ENCODE measurements around the gene BRINP3. TPM values are rescaled to one million over a fixed set of nuclear protein-coding genes. Genes with fewer than 3 reads are reported as not detected.

Gene BRINP3
- total RNA-seq, 1 donor from 2014 or later, result 6.6 TPM

DNA sequence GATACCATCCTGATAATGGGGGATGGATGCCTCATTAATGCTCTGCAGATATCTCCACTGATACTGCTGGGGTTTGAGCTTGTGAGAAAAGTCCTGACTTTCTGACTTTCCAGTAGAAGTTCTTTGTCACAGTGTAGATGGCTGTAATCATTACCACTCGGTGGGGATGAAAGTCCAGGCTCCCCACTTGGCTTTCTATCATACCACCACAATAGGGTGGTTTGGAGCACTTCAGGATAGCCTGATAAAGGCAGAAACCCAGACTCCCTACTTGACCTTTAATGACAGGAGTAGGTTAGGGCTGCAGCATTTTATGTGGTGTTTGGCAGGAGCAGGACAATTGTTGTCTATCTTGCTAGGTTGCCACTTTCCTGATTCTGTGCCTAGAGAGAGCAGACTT is 294.1 kb downstream of the BRINP3 start:
- Mint-ChIP-seq H3K27ac (no peak overlapping the region), H3K27me3 (no peaks in the 10 kb centered on the region), H3K4me1 (ENCODE audit: unreplicated experiment) (peaks cover 5% of the 10 kb centered on the region), H3K9me3 (peaks cover 5% of the 10 kb centered on the region), H3K4me3 (no peak overlapping the region), H3K36me3 (no peaks in the 10 kb centered on the region)
- TF ChIP-seq, protein P1, sequence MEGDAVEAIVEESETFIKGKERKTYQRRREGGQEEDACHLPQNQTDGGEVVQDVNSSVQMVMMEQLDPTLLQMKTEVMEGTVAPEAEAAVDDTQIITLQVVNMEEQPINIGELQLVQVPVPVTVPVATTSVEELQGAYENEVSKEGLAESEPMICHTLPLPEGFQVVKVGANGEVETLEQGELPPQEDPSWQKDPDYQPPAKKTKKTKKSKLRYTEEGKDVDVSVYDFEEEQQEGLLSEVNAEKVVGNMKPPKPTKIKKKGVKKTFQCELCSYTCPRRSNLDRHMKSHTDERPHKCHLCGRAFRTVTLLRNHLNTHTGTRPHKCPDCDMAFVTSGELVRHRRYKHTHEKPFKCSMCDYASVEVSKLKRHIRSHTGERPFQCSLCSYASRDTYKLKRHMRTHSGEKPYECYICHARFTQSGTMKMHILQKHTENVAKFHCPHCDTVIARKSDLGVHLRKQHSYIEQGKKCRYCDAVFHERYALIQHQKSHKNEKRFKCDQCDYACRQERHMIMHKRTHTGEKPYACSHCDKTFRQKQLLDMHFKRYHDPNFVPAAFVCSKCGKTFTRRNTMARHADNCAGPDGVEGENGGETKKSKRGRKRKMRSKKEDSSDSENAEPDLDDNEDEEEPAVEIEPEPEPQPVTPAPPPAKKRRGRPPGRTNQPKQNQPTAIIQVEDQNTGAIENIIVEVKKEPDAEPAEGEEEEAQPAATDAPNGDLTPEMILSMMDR (conservative IDR thresholded peaks at IDR 0.05), result no peak
- no peak for DNase-seq (ENCODE audit: extremely low spot score, unreplicated experiment)

DNA sequence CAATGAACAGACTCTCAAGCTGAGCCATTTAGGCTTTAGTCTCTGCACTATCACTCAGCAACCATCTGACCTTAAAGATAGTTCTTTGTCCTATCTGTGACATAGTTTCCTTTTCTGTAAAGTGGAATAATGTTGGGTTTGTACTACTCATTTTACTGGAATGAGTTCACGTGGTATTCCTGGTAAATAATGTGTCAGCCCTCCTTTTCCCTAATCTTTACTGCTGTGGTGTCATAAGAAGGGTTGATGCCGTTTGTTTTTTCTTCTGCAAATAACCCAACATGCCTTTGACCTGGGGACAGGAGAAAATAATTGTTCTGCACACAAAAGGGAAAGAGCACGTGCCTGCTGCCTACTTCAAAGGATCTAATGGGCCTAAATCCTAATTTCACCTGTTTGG is 297.8 kb downstream of the BRINP3 start:
- Mint-ChIP-seq H3K9me3 (peaks cover 5% of the 10 kb centered on the region), H3K27ac (no peak overlapping the region), H3K36me3 (no peaks in the 10 kb centered on the region), H3K4me1 (ENCODE audit: unreplicated experiment) (peaks cover 5% of the 10 kb centered on the region), H3K27me3 (no peaks in the 10 kb centered on the region), H3K4me3 (no peak overlapping the region)
- TF ChIP-seq, protein P1 (conservative IDR thresholded peaks at IDR 0.05), result no peak
- no peak for DNase-seq (ENCODE audit: extremely low spot score, unreplicated experiment)

DNA sequence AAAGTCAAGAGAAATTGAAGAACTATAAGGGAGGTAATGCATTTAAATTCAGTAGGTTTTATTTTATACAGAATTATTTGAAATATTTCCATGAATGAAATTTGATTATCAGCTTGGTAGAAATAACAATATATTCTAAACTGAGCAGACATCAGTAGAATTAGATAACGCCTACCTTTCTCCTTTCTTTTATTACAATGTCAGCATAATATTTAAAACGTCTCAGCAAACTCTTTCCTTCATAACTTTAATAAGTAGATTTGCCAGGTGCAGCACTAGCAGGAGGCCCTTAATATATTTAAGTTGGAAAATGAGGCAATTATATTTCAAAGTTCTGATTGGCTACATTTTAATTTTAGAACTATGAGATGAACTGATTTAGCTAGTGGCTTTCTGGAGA is 298.8 kb downstream of the BRINP3 start:
- Mint-ChIP-seq H3K27me3 (no peaks in the 10 kb centered on the region), H3K4me1 (ENCODE audit: unreplicated experiment) (peaks cover 5% of the 10 kb centered on the region), H3K36me3 (no peaks in the 10 kb centered on the region), H3K9me3 (peaks cover 5% of the 10 kb centered on the region), H3K4me3 (no peak overlapping the region), H3K27ac (no peak overlapping the region)
- TF ChIP-seq, protein P1 (conservative IDR thresholded peaks at IDR 0.05), result no peak
- no peak for DNase-seq (ENCODE audit: extremely low spot score, unreplicated experiment)

DNA sequence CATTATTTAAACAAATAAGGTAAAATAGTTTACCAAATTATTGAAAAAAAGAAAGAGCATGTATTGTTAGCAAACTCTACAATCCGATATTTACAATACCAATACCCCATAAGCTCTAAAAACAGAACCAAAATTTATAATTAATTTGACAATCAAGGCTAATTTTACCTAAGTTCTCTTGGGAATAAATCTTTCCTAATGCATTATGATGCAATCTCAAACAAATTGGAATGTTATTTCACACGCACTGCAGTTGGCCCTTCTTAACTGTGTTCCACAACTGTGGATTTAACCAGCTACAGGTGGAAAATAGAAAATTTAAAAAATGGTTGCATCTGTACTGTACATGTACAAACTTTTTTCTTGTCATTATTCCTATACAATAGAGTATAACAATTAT is 300.1 kb downstream of the BRINP3 start:
- no peak overlapping the region for H3K4me3 Mint-ChIP-seq
- no peaks in the 10 kb centered on the region for H3K27me3 Mint-ChIP-seq
- peaks cover 5% of the 10 kb centered on the region for H3K9me3 Mint-ChIP-seq
- H3K27ac Mint-ChIP-seq, result no peak overlapping the region
- TF ChIP-seq, protein P1 (conservative IDR thresholded peaks at IDR 0.05), result no peak
- no peaks in the 10 kb centered on the region for H3K36me3 Mint-ChIP-seq
- no peak for DNase-seq (ENCODE audit: extremely low spot score, unreplicated experiment)
- peaks cover 5% of the 10 kb centered on the region for H3K4me1 Mint-ChIP-seq (ENCODE audit: unreplicated experiment)

DNA sequence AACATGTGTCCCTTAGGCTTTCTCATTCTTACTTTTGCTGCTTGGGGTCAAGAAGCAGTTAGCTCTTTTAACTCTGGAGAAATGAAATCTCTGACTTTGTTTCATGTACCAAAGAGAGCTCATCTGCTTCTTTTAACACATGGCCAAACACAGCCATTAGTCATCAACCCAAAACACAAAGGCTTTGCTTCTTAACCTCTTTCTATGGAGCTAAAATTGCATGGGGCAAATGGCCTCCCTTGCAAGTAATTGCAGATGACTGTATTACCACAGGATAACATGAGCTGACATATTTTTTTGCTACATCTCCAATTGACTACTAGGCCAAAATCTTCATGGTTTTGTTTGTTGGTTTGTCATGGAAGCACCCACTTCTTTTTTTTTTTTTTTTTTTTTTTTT is 300.9 kb downstream of the BRINP3 start:
- Mint-ChIP-seq H3K4me1 (ENCODE audit: unreplicated experiment) (peaks cover 5% of the 10 kb centered on the region), H3K36me3 (no peaks in the 10 kb centered on the region), H3K9me3 (peaks cover 5% of the 10 kb centered on the region), H3K27me3 (no peaks in the 10 kb centered on the region), H3K27ac (no peak overlapping the region), H3K4me3 (no peak overlapping the region)
- no peak for DNase-seq (ENCODE audit: extremely low spot score, unreplicated experiment)
- TF ChIP-seq, protein P1 (conservative IDR thresholded peaks at IDR 0.05), result no peak

DNA sequence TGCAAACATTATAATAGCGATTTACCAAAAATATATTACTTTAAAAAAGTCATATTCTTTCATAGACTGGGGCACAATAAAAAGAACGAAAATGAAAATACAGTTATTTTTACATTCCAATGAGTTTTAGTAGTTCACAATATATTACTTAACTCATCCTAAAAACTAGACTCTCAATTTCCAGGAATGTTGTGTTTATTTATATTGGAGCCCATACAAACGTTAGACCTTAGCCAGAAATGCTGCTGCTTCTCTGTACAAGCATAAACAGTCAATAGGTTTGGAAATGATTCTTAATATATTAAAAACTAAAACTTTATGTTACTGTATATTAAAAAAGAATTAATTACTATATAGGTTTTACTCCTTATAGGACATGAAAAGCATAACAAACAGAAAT is 302.3 kb downstream of the BRINP3 start:
- Mint-ChIP-seq H3K27ac (no peak overlapping the region), H3K36me3 (no peaks in the 10 kb centered on the region), H3K27me3 (no peaks in the 10 kb centered on the region), H3K4me1 (ENCODE audit: unreplicated experiment) (peaks cover 5% of the 10 kb centered on the region), H3K4me3 (no peak overlapping the region), H3K9me3 (peaks cover 5% of the 10 kb centered on the region)
- TF ChIP-seq, protein P1 (conservative IDR thresholded peaks at IDR 0.05), result no peak
- DNase-seq (ENCODE audit: extremely low spot score, unreplicated experiment), result no peak

Data from type B pancreatic cell (in vitro differentiated cells).